Smooth muscle cell (in vitro differentiated cells): Measurements from ENCODE around the gene RCBTB2. TPM values are rescaled to one million over a fixed set of nuclear protein-coding genes. Genes with fewer than 3 reads are reported as not detected.

Experiments used
- DNase-seq: peaks from one replicate; lab custom pipeline; 2025; ENCODE audit not compliant: unreplicated experiment; lab: John Stamatoyannopoulos, UW
- H2AFZ ChIP-seq: fragments of 200-600 bp; sonication (generic); 2 replicates; pipeline ENCODE4 v1.6.0; 2016; ENCODE audit warnings: antibody characterized with exemption, low read depth, mild to moderate bottlenecking
- H3F3A ChIP-seq: fragments of 200-600 bp; sonication (generic); 2 replicates; pipeline ENCODE4 v1.6.0; 2017; ENCODE audit warnings: antibody characterized with exemption, low read depth
- H3K27ac ChIP-seq: fragments of 200-600 bp; sonication (generic); 2 replicates; pipeline ENCODE4 v1.5.1; 2016; ENCODE audit warnings: low read depth, mild to moderate bottlenecking
- H3K27me3 ChIP-seq: fragments of 200-600 bp; sonication (generic); 2 replicates; pipeline ENCODE4 v1.6.1; 2016; ENCODE audit warnings: low read depth, mild to moderate bottlenecking
- H3K36me3 ChIP-seq: fragments of 200-600 bp; sonication (generic); 2 replicates; pipeline ENCODE4 v1.5.1; 2016; ENCODE audit warnings: low read depth
- H3K4me1 ChIP-seq: fragments of 200-600 bp; sonication (generic); 2 replicates; pipeline ENCODE4 v1.5.1; 2016; ENCODE audit warnings: low read depth
- H3K4me2 ChIP-seq: fragments of 200-600 bp; sonication (generic); 2 replicates; pipeline ENCODE4 v1.6.0; 2016; ENCODE audit warnings: mild to moderate bottlenecking
- H3K4me3 ChIP-seq: fragments of 200-600 bp; sonication (generic); 2 replicates; pipeline ENCODE4 v1.5.1; 2016; ENCODE audit warnings: mild to moderate bottlenecking
- H3K79me2 ChIP-seq: fragments of 200-600 bp; sonication (generic); 2 replicates; pipeline ENCODE4 v1.6.0; 2016; ENCODE audit warnings: low read depth, mild to moderate bottlenecking
- H3K9ac ChIP-seq: fragments of 200-600 bp; sonication (generic); 2 replicates; pipeline ENCODE4 v1.6.0; 2016; ENCODE audit warnings: low read depth
- H3K9me3 ChIP-seq: fragments of 200-600 bp; sonication (generic); replicated peaks from 2 replicates; pipeline ENCODE4 v1.5.1; 2016; ENCODE audit warnings: low read depth
- H4K20me1 ChIP-seq: fragments of 200-600 bp; sonication (generic); 2 replicates; pipeline ENCODE4 v1.6.0; 2016; ENCODE audit warnings: low read depth
- CTCF ChIP-seq: fragments of 200-600 bp; sonication (generic); IDR thresholded peaks from 2 replicates; pipeline ENCODE4 v1.5.1; 2017; ENCODE audit warnings: borderline replicate concordance, mild to moderate bottlenecking, antibody characterized with exemption; ENCODE audit not compliant: insufficient read depth, poor library complexity, severe bottlenecking
- WGBS: methylation state at CpG from one replicate; pipeline ENCODE4 v1.1.7; 2016; ENCODE audit warnings: low lambda C conversion rate; 5-methylcytosine and 5-hydroxymethylcytosine counted together
- polyA plus RNA-seq: library from polyadenylated mRNA; unstranded; fragments of >200 nt; fragmentation: Nextera tagmentation; extraction: Ambion mirVana; gene quantifications from 2 replicates; pipeline ENCODE4 v1.2.1, GENCODE V29; 2016
- total RNA-seq: library from RNA; depleted of rRNA; stranded (reverse); fragments of >200 nt; gene quantifications from 2 replicates; pipeline ENCODE4 v1.2.3, GENCODE V29; 2014

The RCBTB2 gene
- total and polyA plus RNA-seq, 2 experiments from 2014 or later = 3.7 to 5.0 TPM

DNA sequence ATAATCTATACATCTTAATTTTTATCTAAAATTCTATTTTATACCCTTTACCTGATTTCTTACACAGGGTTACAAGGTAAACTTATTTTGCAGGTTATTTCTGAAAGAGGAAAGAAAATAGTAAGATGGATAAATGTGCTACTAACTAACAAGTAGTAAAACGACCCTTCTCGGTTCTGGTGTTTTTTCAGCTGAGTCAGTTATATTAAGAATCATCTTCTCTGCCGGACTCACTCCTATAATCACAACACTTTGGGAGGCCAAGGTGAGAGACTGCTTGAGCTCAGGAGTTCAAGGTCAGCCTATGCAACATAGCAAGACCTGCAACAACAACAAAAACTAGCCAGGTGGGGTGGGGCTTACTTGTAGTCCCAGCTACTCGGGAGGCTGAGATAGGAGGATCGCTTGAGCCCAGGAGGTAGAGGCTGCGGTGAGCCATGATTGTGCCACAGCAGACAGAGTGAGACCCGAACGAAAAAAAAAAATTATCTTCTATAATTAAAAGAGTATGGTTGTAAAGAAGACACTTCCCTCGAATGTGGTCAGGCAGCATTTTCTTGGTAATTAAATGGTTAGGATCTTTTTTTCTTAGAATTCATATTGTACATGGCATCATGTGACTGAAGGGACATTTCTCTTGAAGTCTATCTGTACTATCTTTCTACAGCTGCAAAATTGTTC lies 27.9 kb upstream of the RCBTB2 start:
- Histone ChIP-seq H4K20me1 (no peaks in the 10 kb centered on the region), H3K27me3 (no peaks in the 10 kb centered on the region), H3K27ac (no peak overlapping the region), H3K79me2 (no peaks in the 10 kb centered on the region), H3K9ac (no peak overlapping the region), H3F3A (no peaks in the 10 kb centered on the region), H2AFZ (no peak overlapping the region), H3K4me1 (no peaks in the 10 kb centered on the region), H3K9me3 (no peaks in the 10 kb centered on the region), H3K4me2 (no peak overlapping the region), H3K36me3 (no peaks in the 10 kb centered on the region), H3K4me3 (no peak overlapping the region)
- 95% methylated on average over 9 of the region's 9 CpGs for WGBS
- no peak for DNase-seq
- no peak for TF ChIP-seq CTCF

GRCh38 chr13:48559638-48560320 lies 26.9 kb upstream of the RCBTB2 start:
- Histone ChIP-seq H3K79me2 (no peaks in the 10 kb centered on the region), H3K4me2 (no peak overlapping the region), H3K36me3 (peaks cover 5% of the 10 kb centered on the region), H3K9ac (no peak overlapping the region), H3K4me1 (no peaks in the 10 kb centered on the region), H3K27me3 (no peaks in the 10 kb centered on the region), H3K9me3 (no peaks in the 10 kb centered on the region), H2AFZ (no peak overlapping the region), H3K4me3 (no peak overlapping the region), H3F3A (no peaks in the 10 kb centered on the region), H4K20me1 (no peaks in the 10 kb centered on the region), H3K27ac (no peak overlapping the region)
- WGBS = 92% methylated on average over 5 of the region's 5 CpGs
- no peak for DNase-seq
- no peak for TF ChIP-seq CTCF

DNA sequence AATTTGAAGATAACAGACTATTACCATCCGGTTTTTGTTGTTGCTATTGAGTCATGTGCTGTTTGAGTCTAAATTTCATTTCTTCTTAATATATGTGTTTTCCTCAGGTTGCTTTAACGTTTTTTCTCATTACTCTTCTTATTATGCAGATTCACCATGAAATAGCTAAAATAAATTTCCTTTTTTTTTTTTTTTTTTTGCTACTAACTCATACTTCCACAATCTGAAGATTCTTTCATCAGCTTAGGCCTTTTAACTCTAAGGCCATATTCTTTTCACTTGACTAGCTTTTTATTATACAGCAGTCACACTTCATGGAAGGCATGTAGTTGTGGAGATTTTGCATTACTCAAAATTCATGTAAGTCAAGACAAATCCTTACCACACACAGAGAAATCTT lies 23.9 kb upstream of the RCBTB2 start:
- no peaks in the 10 kb centered on the region for H3F3A ChIP-seq
- peaks cover 7% of the 10 kb centered on the region for H3K36me3 ChIP-seq
- no peaks in the 10 kb centered on the region for H3K27me3 ChIP-seq
- no peak overlapping the region for H3K9ac ChIP-seq
- H3K9me3 ChIP-seq = no peaks in the 10 kb centered on the region
- no peaks in the 10 kb centered on the region for H3K4me1 ChIP-seq
- no peak overlapping the region for H3K4me2 ChIP-seq
- no peak for TF ChIP-seq CTCF
- no peaks in the 10 kb centered on the region for H3K79me2 ChIP-seq
- no peak overlapping the region for H3K27ac ChIP-seq
- H2AFZ ChIP-seq = no peak overlapping the region
- DNase-seq = no peak
- no peaks in the 10 kb centered on the region for H4K20me1 ChIP-seq
- 97% methylated on average over 2 of the region's 2 CpGs for WGBS
- no peak overlapping the region for H3K4me3 ChIP-seq

- H3K79me2 ChIP-seq = no peaks in the 10 kb centered on the region
- DNase-seq = no peak
- no peaks in the 10 kb centered on the region for H3F3A ChIP-seq
- H3K27me3 ChIP-seq = no peaks in the 10 kb centered on the region
- no peak overlapping the region for H3K4me2 ChIP-seq
- H2AFZ ChIP-seq = no peak overlapping the region
- peaks cover 7% of the 10 kb centered on the region for H3K36me3 ChIP-seq
- H4K20me1 ChIP-seq = no peaks in the 10 kb centered on the region
- no peak overlapping the region for H3K4me3 ChIP-seq
- no peak for TF ChIP-seq CTCF
- no peaks in the 10 kb centered on the region for H3K4me1 ChIP-seq
- H3K9me3 ChIP-seq = no peaks in the 10 kb centered on the region
- H3K27ac ChIP-seq = no peak overlapping the region
- no peak overlapping the region for H3K9ac ChIP-seq
Measured at GRCh38 chr13:48555441-48555840, 22.6 kb upstream of the RCBTB2 start.
